Retina (tissue), 1 donor: Measurements from ENCODE around the gene MAN1A2.
"Not testable (repeated sequence)": the region's sequence is repeated elsewhere in the genome, so short reads cannot be mapped to it uniquely, and the experiment has no call there.

Experiments used
- DNase-seq: peaks from one replicate; pipeline ENCODE4 v3.0.0-alpha.2; 2016

MAN1A2 gene

GRCh38 chr1:117367046-117368025 is at the start of gene MAN1A2:
Gene MAN1A2 (plus strand): TSS chr1:117367449. CDS start chr1:117368184, 735 bp downstream.
- DNase-seq: peak; percentile 92

- DNase-seq: no peak
These were observed 49.2 kb upstream of the MAN1A2 start for GRCh38 chr1:117318011-117318410.

- no peak for DNase-seq
These were observed 48.8 kb upstream of the MAN1A2 start for GRCh38 chr1:117318426-117318825.

- no peak for DNase-seq
These were observed 46.7 kb upstream of the MAN1A2 start for GRCh38 chr1:117320515-117320914.

GRCh38 chr1:117321680-117322609 is 45.3 kb upstream of the MAN1A2 start:
- no peak for DNase-seq

- no peak for DNase-seq
These were observed 42.9 kb upstream of the MAN1A2 start for GRCh38 chr1:117324357-117324756.

- DNase-seq: not testable (repeated sequence)
These were observed 41.2 kb upstream of the MAN1A2 start for GRCh38 chr1:117326035-117326434.

- no peak for DNase-seq
These were observed 40.2 kb upstream of the MAN1A2 start for GRCh38 chr1:117327011-117327410.

- no peak for DNase-seq
These were observed 31.7 kb upstream of the MAN1A2 start for GRCh38 chr1:117335376-117336086.

GRCh38 chr1:117336088-117336817 is 31.0 kb upstream of the MAN1A2 start:
- no peak for DNase-seq

GRCh38 chr1:117339866-117340700 is 27.2 kb upstream of the MAN1A2 start:
- DNase-seq: peak; percentile 22

GRCh38 chr1:117341123-117341522 is 26.1 kb upstream of the MAN1A2 start:
- DNase-seq: no peak

- no peak for DNase-seq
These were observed 24.9 kb upstream of the MAN1A2 start for GRCh38 chr1:117342397-117342796.

GRCh38 chr1:117346206-117346928 is 20.9 kb upstream of the MAN1A2 start:
- no peak for DNase-seq

- no peak for DNase-seq
These were observed 19.3 kb upstream of the MAN1A2 start for GRCh38 chr1:117347907-117348306.

GRCh38 chr1:117352695-117353094 is 14.6 kb upstream of the MAN1A2 start:
- DNase-seq: not testable (repeated sequence)

GRCh38 chr1:117357833-117358603 is 9.2 kb upstream of the MAN1A2 start:
- not testable (repeated sequence) for DNase-seq

GRCh38 chr1:117358604-117358887 is 8.7 kb upstream of the MAN1A2 start:
- DNase-seq: not testable (repeated sequence)

- DNase-seq: no peak
These were observed 7.5 kb upstream of the MAN1A2 start for GRCh38 chr1:117359561-117360289.
